Activated CD8-positive, alpha-beta memory T cell treated with anti-CD3 and anti-CD28 coated beads, Interleukin-2, amount 50 U/mL, for 24 hours (primary cell): ENCODE data around the gene MAPK9.

Source experiments
- DNase-seq: peaks from one replicate; pipeline ENCODE4 v3.0.0-alpha.2; 2020; ENCODE audit errors: extremely low read depth

MAPK9 gene

GRCh38 chr5:180294913-180295555, 3.2 kb upstream of the MAPK9 start:
- no peak for DNase-seq

- no peak for DNase-seq
These were observed 2.5 kb upstream of the MAPK9 start for GRCh38 chr5:180294411-180294810.

GRCh38 chr5:180291234-180291940, 496 bp downstream of the MAPK9 start:
- DNase-seq, result no peak

- no peak for DNase-seq
These were observed 1.2 kb downstream of the MAPK9 start for GRCh38 chr5:180290568-180291233.

- no peak for DNase-seq
These were observed 1.9 kb downstream of the MAPK9 start for GRCh38 chr5:180289966-180290365.

GRCh38 chr5:180289433-180289832, 2.5 kb downstream of the MAPK9 start:
- no peak for DNase-seq

- no peak for DNase-seq
These were observed 4.0 kb downstream of the MAPK9 start for GRCh38 chr5:180287868-180288267.

GRCh38 chr5:180287404-180287803, 4.5 kb downstream of the MAPK9 start:
- no peak for DNase-seq

- DNase-seq, result no peak
These were observed 7.7 kb downstream of the MAPK9 start for GRCh38 chr5:180284149-180284548.

GRCh38 chr5:180283026-180283615, 8.8 kb downstream of the MAPK9 start:
- DNase-seq, result no peak

GRCh38 chr5:180282281-180282680, 9.6 kb downstream of the MAPK9 start:
- no peak for DNase-seq

GRCh38 chr5:180281706-180282105, 10.2 kb downstream of the MAPK9 start:
- no peak for DNase-seq

GRCh38 chr5:180274695-180275094, 17.2 kb downstream of the MAPK9 start:
- no peak for DNase-seq

GRCh38 chr5:180271221-180271620, 20.7 kb downstream of the MAPK9 start:
- no peak for DNase-seq

GRCh38 chr5:180259260-180259611, 32.6 kb downstream of the MAPK9 start:
- DNase-seq, result no peak

GRCh38 chr5:180253036-180253824, 38.7 kb downstream of the MAPK9 start:
- DNase-seq, result no peak

- no peak for DNase-seq
These were observed 40.0 kb downstream of the MAPK9 start for GRCh38 chr5:180251887-180252286.

GRCh38 chr5:180251141-180251540, 40.7 kb downstream of the MAPK9 start:
- no peak for DNase-seq

- DNase-seq, result no peak
These were observed 41.6 kb downstream of the MAPK9 start for GRCh38 chr5:180250329-180250728.

- no peak for DNase-seq
These were observed 50.3 kb downstream of the MAPK9 start for GRCh38 chr5:180241600-180241999.

GRCh38 chr5:180238631-180239030, 53.3 kb downstream of the MAPK9 start:
- DNase-seq, result no peak

GRCh38 chr5:180235846-180236245, 56.0 kb downstream of the MAPK9 start:
- DNase-seq, result no peak
